ENCODE measurements around the gene CFAP161. TPM values are rescaled to one million over a fixed set of nuclear protein-coding genes. Genes with fewer than 3 reads are reported as not detected.
"Not testable (repeated sequence)": the region's sequence is repeated elsewhere in the genome, so short reads cannot be mapped to it uniquely, and the experiment has no call there.

CFAP161 gene
- polyA plus RNA-seq, 3 donors: not detected

- Histone ChIP-seq H3K4me3 (replicated peaks in 1 of 3; ENCODE audit: low read depth in 2 of 3, low read length in 3 of 3) (no peak overlapping the region), H2AFZ (ENCODE audit: insufficient read depth, low read depth, low read length, poor library complexity, severe bottlenecking) (no peak overlapping the region), H3K4me2 (replicated peaks; ENCODE audit: extremely low read depth, low read length, poor library complexity, severe bottlenecking) (no peak overlapping the region), H3K27ac (ENCODE audit: low read depth in 1 of 2, low read length in 2 of 2) (no peak overlapping the region), H4K20me1 (ENCODE audit: insufficient read depth, low read length) (no peaks in the 10 kb centered on the region), H3K4me1 (ENCODE audit: control insufficient read depth in 1 of 2, insufficient read depth in 2 of 2, low read length in 2 of 2) (no peaks in the 10 kb centered on the region), H3K36me3 (replicated peaks in 1 of 2; ENCODE audit: control insufficient read depth in 1 of 2, insufficient read depth in 2 of 2, low read length in 2 of 2) (no peaks in the 10 kb centered on the region), H3K9ac (ENCODE audit: insufficient read depth, low read length, poor library complexity, severe bottlenecking) (no peak overlapping the region), H3K9me3 (replicated peaks in 1 of 2; ENCODE audit: control insufficient read depth in 1 of 2, insufficient read depth in 1 of 2, low read length in 2 of 2) (no peaks in the 10 kb centered on the region), H3K79me2 (ENCODE audit: insufficient read depth, low read length) (no peaks in the 10 kb centered on the region), H3K27me3 (ENCODE audit: control insufficient read depth in 2 of 2, insufficient read depth in 2 of 2, low read length in 2 of 2) (no peaks in the 10 kb centered on the region)
- Mint-ChIP-seq H3K27me3 (ENCODE audit: low read depth in 3 of 3) (peaks cover 4 to 9% (median 4%) of the 10 kb centered on the region in 3 donors), H3K36me3 (no peaks in the 10 kb centered on the region), H3K9me3 (peaks cover 0 to 4% (median 0%) of the 10 kb centered on the region in 7 donors), H3K4me1 (peaks cover 9% of the 10 kb centered on the region), H3K4me3 (no peak overlapping the region), H3K27ac (no peak overlapping the region)
- TF ChIP-seq CTCF (IDR thresholded peaks at IDR 0.05): no peak
- WGBS (ENCODE audit: insufficient coverage): no CpG with 5 or more reads among the region's 2 CpGs
- DNase-seq: no peak
- intact Hi-C loops (cut with micrococcal nuclease): no loop called here
Observed at GRCh38 chr15:81157939-81158223, 23.8 kb downstream of the CFAP161 start.

GRCh38 chr15:81158561-81158960 is 24.5 kb downstream of the CFAP161 start:
- DNase-seq; H3K27ac ChIP-seq (ENCODE audit: low read depth in 1 of 2, low read length in 2 of 2); H3K4me1 Mint-ChIP-seq; H3K9me3 ChIP-seq (replicated peaks in 1 of 2; ENCODE audit: control insufficient read depth in 1 of 2, insufficient read depth in 1 of 2, low read length in 2 of 2); H2AFZ ChIP-seq (ENCODE audit: insufficient read depth, low read depth, low read length, poor library complexity, severe bottlenecking); H3K9me3 Mint-ChIP-seq; H3K79me2 ChIP-seq (ENCODE audit: insufficient read depth, low read length); H3K27ac Mint-ChIP-seq; H3K9ac ChIP-seq (ENCODE audit: insufficient read depth, low read length, poor library complexity, severe bottlenecking); H3K4me3 ChIP-seq (replicated peaks in 1 of 3; ENCODE audit: low read depth in 2 of 3, low read length in 3 of 3); H3K4me1 ChIP-seq (ENCODE audit: control insufficient read depth in 1 of 2, insufficient read depth in 2 of 2, low read length in 2 of 2); H3K27me3 ChIP-seq (ENCODE audit: control insufficient read depth in 2 of 2, insufficient read depth in 2 of 2, low read length in 2 of 2); H3K36me3 ChIP-seq (replicated peaks in 1 of 2; ENCODE audit: control insufficient read depth in 1 of 2, insufficient read depth in 2 of 2, low read length in 2 of 2); H3K36me3 Mint-ChIP-seq; H3K4me2 ChIP-seq (replicated peaks; ENCODE audit: extremely low read depth, low read length, poor library complexity, severe bottlenecking); H3K4me3 Mint-ChIP-seq; intact Hi-C loops (cut with micrococcal nuclease); H4K20me1 ChIP-seq (ENCODE audit: insufficient read depth, low read length); H3K27me3 Mint-ChIP-seq (ENCODE audit: low read depth in 3 of 3): not testable (repeated sequence)
- 82% methylated on average over 11 of the region's 37 CpGs for WGBS (ENCODE audit: insufficient coverage)
